Loucy (cell line): Measurements from ENCODE around the gene PPP2R2B.

Source experiments
- H2AFZ ChIP-seq: fragments of 200-600 bp; sonication (generic); 2 replicates; pipeline ENCODE4 v1.6.0; 2016; ENCODE audit warnings: antibody characterized with exemption, mild to moderate bottlenecking, low read length, moderate library complexity
- H3F3A ChIP-seq: fragments of 200-600 bp; 2 replicates; pipeline ENCODE4 v1.6.0; 2016; ENCODE audit warnings: antibody characterized with exemption, low read depth, mild to moderate bottlenecking
- H3K27me3 ChIP-seq: fragments of 200-600 bp; sonication (generic); 2 replicates; pipeline ENCODE4 v1.6.1; 2014; ENCODE audit warnings: low read length, mild to moderate bottlenecking; ENCODE audit not compliant: insufficient read depth, poor library complexity, severe bottlenecking
- H3K36me3 ChIP-seq: fragments of 200-600 bp; sonication (generic); 2 replicates; pipeline ENCODE4 v1.6.1; 2016; ENCODE audit warnings: low read length; ENCODE audit not compliant: insufficient read depth
- H3K4me1 ChIP-seq: fragments of 200-600 bp; sonication (generic); 2 replicates; pipeline ENCODE4 v1.5.1; 2014; ENCODE audit warnings: low read length, mild to moderate bottlenecking; ENCODE audit not compliant: insufficient read depth, poor library complexity, severe bottlenecking
- H3K4me2 ChIP-seq: fragments of 200-600 bp; sonication (generic); 2 replicates; pipeline ENCODE4 v1.6.0; 2014; ENCODE audit warnings: antibody characterized with exemption, low read length, low read depth, mild to moderate bottlenecking; ENCODE audit not compliant: poor library complexity, severe bottlenecking
- H3K4me3 ChIP-seq: fragments of 200-600 bp; sonication (generic); 2 replicates; pipeline ENCODE4 v1.5.1; 2014; ENCODE audit warnings: low read length, mild to moderate bottlenecking, mixed read lengths; ENCODE audit not compliant: poor library complexity, severe bottlenecking
- H3K79me2 ChIP-seq: fragments of 200-600 bp; sonication (generic); 2 replicates; pipeline ENCODE4 v1.6.1; 2014; ENCODE audit warnings: low read length; ENCODE audit not compliant: insufficient read depth
- H3K9ac ChIP-seq: fragments of 200-600 bp; sonication (generic); 2 replicates; pipeline ENCODE4 v1.6.0; 2014; ENCODE audit warnings: mild to moderate bottlenecking, low read depth, low read length, moderate library complexity; ENCODE audit not compliant: poor library complexity, severe bottlenecking
- H3K9me2 ChIP-seq: fragments of 200-600 bp; sonication (generic); replicated peaks from 2 replicates; pipeline ENCODE4 v1.6.1; 2016; ENCODE audit warnings: low read depth, low read length, mixed read lengths
- H3K9me3 ChIP-seq: fragments of 200-600 bp; sonication (generic); 2 replicates; pipeline ENCODE4 v1.6.1; 2014; ENCODE audit warnings: mild to moderate bottlenecking, antibody characterized with exemption, low read length, low read depth; ENCODE audit not compliant: insufficient read depth
- H4K20me1 ChIP-seq: fragments of 200-600 bp; sonication (generic); 2 replicates; pipeline ENCODE4 v1.6.0; 2014; ENCODE audit warnings: antibody characterized with exemption, low read length, mild to moderate bottlenecking; ENCODE audit not compliant: insufficient read depth, poor library complexity, severe bottlenecking
- EZH2phosphoT487 ChIP-seq: fragments of 200-600 bp; IDR thresholded peaks from 2 replicates; pipeline ENCODE4 v1.6.1; 2018; ENCODE audit warnings: antibody characterized with exemption, mild to moderate bottlenecking, moderate library complexity, borderline replicate concordance
- TF ChIP-seq, protein P1 (sequence below): fragments of 200-600 bp; sonication (generic); conservative IDR thresholded peaks from 2 replicates; pipeline ENCODE4 v1.5.1; 2014; ENCODE audit warnings: mild to moderate bottlenecking, antibody characterized with exemption, low read length

The PPP2R2B gene

DNA sequence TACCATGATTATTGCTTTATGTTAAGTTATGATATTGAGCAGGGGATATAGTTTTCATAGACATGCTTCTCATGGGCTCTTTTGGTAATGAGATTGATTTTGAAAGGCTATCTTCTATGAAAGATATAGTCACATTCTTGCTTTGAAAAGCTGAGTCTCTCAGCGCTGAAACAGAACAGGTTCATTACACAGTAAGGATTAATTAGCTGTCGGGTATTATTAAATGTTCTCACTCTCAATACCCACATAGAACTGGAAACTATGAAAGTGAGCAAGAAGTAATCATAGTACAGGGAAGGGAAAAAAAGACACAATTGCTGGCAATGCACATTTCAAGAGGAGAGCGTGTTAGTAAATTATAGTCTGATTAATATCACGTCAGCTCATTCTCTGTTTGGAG is 190.9 kb downstream of the PPP2R2B start:
- Histone ChIP-seq H3K4me2 (no peak overlapping the region), H3K4me3 (no peak overlapping the region), H3K36me3 (no peaks in the 10 kb centered on the region), H4K20me1 (no peaks in the 10 kb centered on the region), H3F3A (no peaks in the 10 kb centered on the region), H2AFZ (no peak overlapping the region), H3K9me2 (no peaks in the 10 kb centered on the region), H3K9me3 (no peaks in the 10 kb centered on the region), H3K27me3 (no peaks in the 10 kb centered on the region), H3K4me1 (no peaks in the 10 kb centered on the region), H3K79me2 (no peaks in the 10 kb centered on the region), H3K9ac (no peak overlapping the region)
- no peak for TF ChIP-seq EZH2phosphoT487
- TF ChIP-seq, protein P1, sequence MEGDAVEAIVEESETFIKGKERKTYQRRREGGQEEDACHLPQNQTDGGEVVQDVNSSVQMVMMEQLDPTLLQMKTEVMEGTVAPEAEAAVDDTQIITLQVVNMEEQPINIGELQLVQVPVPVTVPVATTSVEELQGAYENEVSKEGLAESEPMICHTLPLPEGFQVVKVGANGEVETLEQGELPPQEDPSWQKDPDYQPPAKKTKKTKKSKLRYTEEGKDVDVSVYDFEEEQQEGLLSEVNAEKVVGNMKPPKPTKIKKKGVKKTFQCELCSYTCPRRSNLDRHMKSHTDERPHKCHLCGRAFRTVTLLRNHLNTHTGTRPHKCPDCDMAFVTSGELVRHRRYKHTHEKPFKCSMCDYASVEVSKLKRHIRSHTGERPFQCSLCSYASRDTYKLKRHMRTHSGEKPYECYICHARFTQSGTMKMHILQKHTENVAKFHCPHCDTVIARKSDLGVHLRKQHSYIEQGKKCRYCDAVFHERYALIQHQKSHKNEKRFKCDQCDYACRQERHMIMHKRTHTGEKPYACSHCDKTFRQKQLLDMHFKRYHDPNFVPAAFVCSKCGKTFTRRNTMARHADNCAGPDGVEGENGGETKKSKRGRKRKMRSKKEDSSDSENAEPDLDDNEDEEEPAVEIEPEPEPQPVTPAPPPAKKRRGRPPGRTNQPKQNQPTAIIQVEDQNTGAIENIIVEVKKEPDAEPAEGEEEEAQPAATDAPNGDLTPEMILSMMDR: no peak

DNA sequence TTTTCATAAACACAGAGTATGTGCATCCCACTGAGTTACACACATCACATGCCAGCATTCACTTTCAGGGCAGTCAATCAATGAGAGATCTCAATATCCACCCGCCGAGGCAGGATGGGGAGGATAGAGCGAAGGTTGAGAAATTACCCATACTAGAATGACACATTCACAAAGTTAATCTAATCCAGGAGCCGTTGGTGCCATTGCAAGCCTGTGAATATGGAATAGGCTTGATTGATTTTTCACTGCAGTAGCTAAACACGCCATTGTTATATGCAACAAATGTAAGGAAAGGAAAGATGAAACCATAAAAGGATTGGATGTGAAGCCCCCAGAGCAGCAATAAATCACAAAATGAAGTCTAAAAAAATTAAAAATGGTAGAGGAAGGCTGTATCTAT is 194.7 kb downstream of the PPP2R2B start:
- no peaks in the 10 kb centered on the region for H3K36me3 ChIP-seq
- no peaks in the 10 kb centered on the region for H3K9me2 ChIP-seq
- H3K9me3 ChIP-seq: no peaks in the 10 kb centered on the region
- no peaks in the 10 kb centered on the region for H3K79me2 ChIP-seq
- TF ChIP-seq EZH2phosphoT487: no peak
- TF ChIP-seq, protein P1: no peak
- no peak overlapping the region for H3K4me3 ChIP-seq
- no peak overlapping the region for H2AFZ ChIP-seq
- H3K9ac ChIP-seq: no peak overlapping the region
- no peaks in the 10 kb centered on the region for H3K4me1 ChIP-seq
- H3F3A ChIP-seq: no peaks in the 10 kb centered on the region
- no peaks in the 10 kb centered on the region for H4K20me1 ChIP-seq
- H3K27me3 ChIP-seq: no peaks in the 10 kb centered on the region
- H3K4me2 ChIP-seq: no peak overlapping the region

DNA sequence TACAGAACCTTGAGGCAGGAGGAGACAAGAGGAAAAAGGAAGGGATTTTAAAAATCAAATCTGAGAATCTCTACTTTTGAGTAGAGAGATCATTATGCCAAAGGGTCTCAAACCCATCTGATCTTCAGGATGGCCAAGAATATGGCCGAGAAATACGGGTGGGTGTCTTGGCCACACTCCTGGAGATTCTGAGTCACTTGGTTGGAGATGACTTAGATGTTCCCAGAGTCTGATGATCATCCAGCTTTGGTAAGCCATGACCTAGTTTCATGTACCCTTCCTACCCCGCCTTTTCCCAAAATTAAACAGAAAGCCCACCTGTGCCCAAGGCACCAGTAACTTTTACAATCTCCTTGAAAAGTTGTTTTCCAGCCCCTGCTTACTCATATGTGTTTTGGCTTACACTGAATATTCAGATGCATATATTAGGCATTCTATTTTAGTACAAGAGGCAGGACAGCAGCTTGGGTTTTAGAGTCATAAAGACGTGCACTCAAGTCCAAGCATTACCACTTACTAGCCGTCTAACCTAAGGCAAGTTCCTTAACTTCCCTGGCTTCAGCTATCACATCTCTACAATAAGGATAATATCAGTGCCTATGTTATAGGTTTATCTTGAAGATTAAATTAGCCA is 195.5 kb downstream of the PPP2R2B start:
- Histone ChIP-seq H4K20me1 (no peaks in the 10 kb centered on the region), H3F3A (no peaks in the 10 kb centered on the region), H3K4me3 (no peak overlapping the region), H3K79me2 (no peaks in the 10 kb centered on the region), H3K9ac (no peak overlapping the region), H3K4me2 (no peak overlapping the region), H3K36me3 (no peaks in the 10 kb centered on the region), H3K4me1 (no peaks in the 10 kb centered on the region), H3K9me3 (no peaks in the 10 kb centered on the region), H3K9me2 (no peaks in the 10 kb centered on the region), H3K27me3 (no peaks in the 10 kb centered on the region), H2AFZ (no peak overlapping the region)
- TF ChIP-seq, protein P1: no peak
